Measurements from ENCODE around the gene SORL1. TPM values are rescaled to one million over a fixed set of nuclear protein-coding genes. Genes with fewer than 3 reads are reported as not detected.

SORL1 gene
- polyA plus RNA-seq, 3 donors, result 52.5 to 61.9 (median 59.4) TPM

- H3K36me3 ChIP-seq (replicated peaks in 1 of 2; ENCODE audit: control insufficient read depth in 1 of 2, insufficient read depth in 2 of 2, low read length in 2 of 2), result peaks cover 99 to 100% of the 10 kb centered on the region in 2 donors
- WGBS (ENCODE audit: insufficient coverage), result 92% methylated on average over 2 of the region's 7 CpGs
- peaks cover 94 to 95% of the 10 kb centered on the region in 2 donors for H3K36me3 Mint-ChIP-seq
Observed at GRCh38 chr11:121556937-121557336, 104.8 kb downstream of the SORL1 start.

GRCh38 chr11:121557348-121557747 lies 105.2 kb downstream of the SORL1 start:
- H3K36me3 Mint-ChIP-seq, result peaks cover 94 to 95% of the 10 kb centered on the region in 2 donors
- peaks cover 98 to 99% of the 10 kb centered on the region in 2 donors for H3K36me3 ChIP-seq (replicated peaks in 1 of 2; ENCODE audit: control insufficient read depth in 1 of 2, insufficient read depth in 2 of 2, low read length in 2 of 2)
- H2AFZ ChIP-seq (ENCODE audit: insufficient read depth, low read depth, low read length, poor library complexity, severe bottlenecking), result no peak overlapping the region
- H3K9ac ChIP-seq (ENCODE audit: insufficient read depth, low read length, poor library complexity, severe bottlenecking), result no peak overlapping the region
- DNase-seq, result no peak
- no peaks in the 10 kb centered on the region for H3K27me3 ChIP-seq (ENCODE audit: control insufficient read depth in 2 of 2, insufficient read depth in 2 of 2, low read length in 2 of 2)
- H3K27ac Mint-ChIP-seq, result peak overlapping the region in 3 of 7 donors; percentile 41 to 74 (median 70)
- H4K20me1 ChIP-seq (ENCODE audit: insufficient read depth, low read length), result peaks cover 94% of the 10 kb centered on the region
- H3K27ac ChIP-seq (ENCODE audit: low read depth in 1 of 2, low read length in 2 of 2), result peak overlapping the region in 1 of 2 donors; percentile 27
- whole genome bisulfite sequencing (ENCODE audit: insufficient coverage), result 14% methylated on average over 6 of the region's 8 CpGs
- no peaks in the 10 kb centered on the region for H3K9me3 Mint-ChIP-seq
- peaks cover 2% of the 10 kb centered on the region for H3K4me1 Mint-ChIP-seq
- no peaks in the 10 kb centered on the region for H3K27me3 Mint-ChIP-seq (ENCODE audit: low read depth in 3 of 3)
- H3K4me1 ChIP-seq (ENCODE audit: control insufficient read depth in 1 of 2, insufficient read depth in 2 of 2, low read length in 2 of 2), result no peaks in the 10 kb centered on the region
- intact Hi-C loops (cut with micrococcal nuclease), result loop anchor here in 1 of 2 donors (5.0 kb wide), 1 partner anchor 35 kb away; no protein-coding TSS in a partner anchor
- H3K9me3 ChIP-seq (replicated peaks in 1 of 2; ENCODE audit: control insufficient read depth in 1 of 2, insufficient read depth in 1 of 2, low read length in 2 of 2), result no peaks in the 10 kb centered on the region
- H3K4me3 ChIP-seq (replicated peaks in 1 of 3; ENCODE audit: low read depth in 2 of 3, low read length in 3 of 3), result no peak overlapping the region
- H3K79me2 ChIP-seq (ENCODE audit: insufficient read depth, low read length), result no peaks in the 10 kb centered on the region
- H3K4me3 Mint-ChIP-seq, result no peak overlapping the region
- H3K4me2 ChIP-seq (replicated peaks; ENCODE audit: extremely low read depth, low read length, poor library complexity, severe bottlenecking), result no peak overlapping the region
- no peak for TF ChIP-seq CTCF (IDR thresholded peaks at IDR 0.05)

More at GRCh38 chr11:121556937-121557336, 104.8 kb downstream of the SORL1 start:
- Histone ChIP-seq H3K4me3 (replicated peaks in 1 of 3; ENCODE audit: low read depth in 2 of 3, low read length in 3 of 3) (no peak overlapping the region), H3K27me3 (ENCODE audit: control insufficient read depth in 2 of 2, insufficient read depth in 2 of 2, low read length in 2 of 2) (no peaks in the 10 kb centered on the region), H4K20me1 (ENCODE audit: insufficient read depth, low read length) (peaks cover 94% of the 10 kb centered on the region), H3K4me1 (ENCODE audit: control insufficient read depth in 1 of 2, insufficient read depth in 2 of 2, low read length in 2 of 2) (no peaks in the 10 kb centered on the region), H3K4me2 (replicated peaks; ENCODE audit: extremely low read depth, low read length, poor library complexity, severe bottlenecking) (no peak overlapping the region), H3K79me2 (ENCODE audit: insufficient read depth, low read length) (no peaks in the 10 kb centered on the region), H3K9ac (ENCODE audit: insufficient read depth, low read length, poor library complexity, severe bottlenecking) (no peak overlapping the region), H3K9me3 (replicated peaks in 1 of 2; ENCODE audit: control insufficient read depth in 1 of 2, insufficient read depth in 1 of 2, low read length in 2 of 2) (no peaks in the 10 kb centered on the region), H2AFZ (ENCODE audit: insufficient read depth, low read depth, low read length, poor library complexity, severe bottlenecking) (no peak overlapping the region), H3K27ac (ENCODE audit: low read depth in 1 of 2, low read length in 2 of 2) (no peak overlapping the region)
- peaks cover 2% of the 10 kb centered on the region for H3K4me1 Mint-ChIP-seq
- no peak for DNase-seq
- no peaks in the 10 kb centered on the region for H3K9me3 Mint-ChIP-seq
- H3K27me3 Mint-ChIP-seq (ENCODE audit: low read depth in 3 of 3), result no peaks in the 10 kb centered on the region
- no peak overlapping the region for H3K4me3 Mint-ChIP-seq
- H3K27ac Mint-ChIP-seq, result peak overlapping the region in 2 of 7 donors; percentile 70 to 74
- TF ChIP-seq CTCF (IDR thresholded peaks at IDR 0.05), result no peak
- intact Hi-C loops (cut with micrococcal nuclease), result loop anchor here in 1 of 2 donors (5.0 kb wide), 1 partner anchor 35 kb away; no protein-coding TSS in a partner anchor

All from CD14-positive monocyte (primary cell).